Stimulated activated CD4-positive, alpha-beta T cell treated with anti-CD3 and anti-CD28 coated beads, Interleukin-15, amount 100 ng/mL, for 48 hours (primary cell): ENCODE results near the gene LYST.
"Not testable (repeated sequence)": the region's sequence is repeated elsewhere in the genome, so short reads cannot be mapped to it uniquely, and the experiment has no call there.

Experiments
- DNase-seq, 2 donors: peaks; one replicate each; pipeline ENCODE4 v3.0.0-alpha.2; 2020; ENCODE audit warnings: low read depth in 2 of 2

LYST gene, protein sequence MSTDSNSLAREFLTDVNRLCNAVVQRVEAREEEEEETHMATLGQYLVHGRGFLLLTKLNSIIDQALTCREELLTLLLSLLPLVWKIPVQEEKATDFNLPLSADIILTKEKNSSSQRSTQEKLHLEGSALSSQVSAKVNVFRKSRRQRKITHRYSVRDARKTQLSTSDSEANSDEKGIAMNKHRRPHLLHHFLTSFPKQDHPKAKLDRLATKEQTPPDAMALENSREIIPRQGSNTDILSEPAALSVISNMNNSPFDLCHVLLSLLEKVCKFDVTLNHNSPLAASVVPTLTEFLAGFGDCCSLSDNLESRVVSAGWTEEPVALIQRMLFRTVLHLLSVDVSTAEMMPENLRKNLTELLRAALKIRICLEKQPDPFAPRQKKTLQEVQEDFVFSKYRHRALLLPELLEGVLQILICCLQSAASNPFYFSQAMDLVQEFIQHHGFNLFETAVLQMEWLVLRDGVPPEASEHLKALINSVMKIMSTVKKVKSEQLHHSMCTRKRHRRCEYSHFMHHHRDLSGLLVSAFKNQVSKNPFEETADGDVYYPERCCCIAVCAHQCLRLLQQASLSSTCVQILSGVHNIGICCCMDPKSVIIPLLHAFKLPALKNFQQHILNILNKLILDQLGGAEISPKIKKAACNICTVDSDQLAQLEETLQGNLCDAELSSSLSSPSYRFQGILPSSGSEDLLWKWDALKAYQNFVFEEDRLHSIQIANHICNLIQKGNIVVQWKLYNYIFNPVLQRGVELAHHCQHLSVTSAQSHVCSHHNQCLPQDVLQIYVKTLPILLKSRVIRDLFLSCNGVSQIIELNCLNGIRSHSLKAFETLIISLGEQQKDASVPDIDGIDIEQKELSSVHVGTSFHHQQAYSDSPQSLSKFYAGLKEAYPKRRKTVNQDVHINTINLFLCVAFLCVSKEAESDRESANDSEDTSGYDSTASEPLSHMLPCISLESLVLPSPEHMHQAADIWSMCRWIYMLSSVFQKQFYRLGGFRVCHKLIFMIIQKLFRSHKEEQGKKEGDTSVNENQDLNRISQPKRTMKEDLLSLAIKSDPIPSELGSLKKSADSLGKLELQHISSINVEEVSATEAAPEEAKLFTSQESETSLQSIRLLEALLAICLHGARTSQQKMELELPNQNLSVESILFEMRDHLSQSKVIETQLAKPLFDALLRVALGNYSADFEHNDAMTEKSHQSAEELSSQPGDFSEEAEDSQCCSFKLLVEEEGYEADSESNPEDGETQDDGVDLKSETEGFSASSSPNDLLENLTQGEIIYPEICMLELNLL (N-terminal part only)

GRCh38 chr1:235866205-235866912 is at the start of gene LYST:
LYST (minus strand) TSS chr1:235866906; CDS start chr1:235830417, 36,489 bp downstream.
- peak in 1 of 2 donors; percentile 25 for DNase-seq

- DNase-seq, result not testable (repeated sequence)
Measured at GRCh38 chr1:235915489-235915888, 48.8 kb upstream of the LYST start.

- no peak for DNase-seq
Measured at GRCh38 chr1:235913311-235913710, 46.6 kb upstream of the LYST start.

DNA sequence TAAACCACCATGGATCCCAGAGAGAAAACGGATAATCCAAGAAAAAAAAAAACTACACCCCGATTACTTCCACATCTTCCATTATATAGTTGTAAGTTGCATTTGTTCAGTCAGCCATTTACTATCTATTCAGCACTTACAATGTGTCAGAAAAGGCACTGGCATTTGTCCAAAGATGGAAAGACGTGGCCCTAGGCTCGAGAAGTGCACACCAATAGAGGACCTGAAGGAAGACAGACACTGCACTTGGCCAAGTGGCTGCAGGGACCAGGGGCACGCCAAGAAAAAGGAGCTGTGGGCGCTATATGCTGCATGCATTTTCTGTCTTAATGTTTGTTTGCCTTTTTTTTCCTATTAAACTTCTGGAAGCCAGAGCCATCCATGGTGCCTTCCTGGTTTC is 45.2 kb upstream of the LYST start:
- DNase-seq, result no peak

GRCh38 chr1:235911300-235911662 is 44.6 kb upstream of the LYST start:
- DNase-seq, result no peak

DNA sequence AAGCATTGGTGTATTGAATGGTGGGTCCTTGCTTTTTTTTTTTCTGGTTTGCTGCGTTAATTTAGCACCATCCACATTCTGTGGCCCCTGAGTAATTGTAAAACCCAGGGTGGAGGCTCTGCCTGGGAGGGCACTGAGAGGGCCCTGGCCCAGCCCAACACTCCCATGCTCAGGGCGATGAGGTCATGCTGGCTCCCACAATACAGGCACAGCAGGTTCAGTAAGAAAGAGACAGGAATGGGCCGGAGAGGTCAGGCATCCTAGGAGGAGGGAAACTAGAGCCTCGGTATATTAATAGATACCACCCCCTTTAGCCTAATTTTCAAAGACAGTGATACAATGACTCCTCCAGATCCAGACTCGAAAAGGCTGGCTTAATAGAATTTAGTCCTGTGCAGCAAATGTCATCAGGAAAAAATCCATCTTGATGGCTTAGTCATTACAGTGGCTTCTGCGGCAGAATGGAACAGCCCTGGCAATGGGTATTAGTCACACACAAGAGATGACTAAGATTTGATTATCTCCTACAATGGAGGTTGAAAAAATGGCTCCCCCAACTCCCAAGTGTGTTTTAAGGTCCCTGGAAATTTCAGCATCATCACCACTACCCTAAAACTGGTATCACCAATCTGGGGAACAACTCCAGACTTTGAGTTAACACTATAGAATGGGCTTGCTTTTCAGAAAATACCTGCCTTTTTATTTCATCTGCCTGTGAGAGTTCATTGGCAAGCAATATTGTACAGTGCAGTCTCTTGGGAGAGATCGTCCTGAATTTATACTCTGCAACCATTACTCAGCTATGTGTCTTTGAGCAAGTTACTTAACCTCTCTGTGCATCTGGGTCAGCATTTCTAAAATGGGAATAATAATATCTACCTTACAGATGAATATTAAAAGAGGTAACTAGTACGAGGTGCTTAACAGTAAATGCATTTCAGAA is 43.9 kb upstream of the LYST start:
- DNase-seq, result peak; percentile 25 to 34

GRCh38 chr1:235908742-235909520 is 42.2 kb upstream of the LYST start:
- DNase-seq, result no peak

DNA sequence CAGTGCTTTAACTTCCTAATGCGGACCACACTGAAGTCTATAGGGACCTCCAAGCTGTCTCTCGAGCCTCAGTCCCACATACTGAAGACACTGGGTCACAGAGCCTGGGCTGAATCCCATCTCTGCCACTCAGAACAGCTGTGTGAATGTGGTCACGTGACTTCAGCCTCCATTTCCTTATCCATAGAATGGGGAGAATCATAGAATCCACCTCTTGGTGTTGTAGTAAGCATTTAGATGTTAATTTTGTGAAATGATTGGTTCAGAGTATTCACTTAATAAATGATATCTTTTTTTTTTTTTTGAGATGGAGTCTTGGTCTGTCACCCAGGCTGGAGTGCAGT is 41.2 kb upstream of the LYST start:
- no peak for DNase-seq

DNA sequence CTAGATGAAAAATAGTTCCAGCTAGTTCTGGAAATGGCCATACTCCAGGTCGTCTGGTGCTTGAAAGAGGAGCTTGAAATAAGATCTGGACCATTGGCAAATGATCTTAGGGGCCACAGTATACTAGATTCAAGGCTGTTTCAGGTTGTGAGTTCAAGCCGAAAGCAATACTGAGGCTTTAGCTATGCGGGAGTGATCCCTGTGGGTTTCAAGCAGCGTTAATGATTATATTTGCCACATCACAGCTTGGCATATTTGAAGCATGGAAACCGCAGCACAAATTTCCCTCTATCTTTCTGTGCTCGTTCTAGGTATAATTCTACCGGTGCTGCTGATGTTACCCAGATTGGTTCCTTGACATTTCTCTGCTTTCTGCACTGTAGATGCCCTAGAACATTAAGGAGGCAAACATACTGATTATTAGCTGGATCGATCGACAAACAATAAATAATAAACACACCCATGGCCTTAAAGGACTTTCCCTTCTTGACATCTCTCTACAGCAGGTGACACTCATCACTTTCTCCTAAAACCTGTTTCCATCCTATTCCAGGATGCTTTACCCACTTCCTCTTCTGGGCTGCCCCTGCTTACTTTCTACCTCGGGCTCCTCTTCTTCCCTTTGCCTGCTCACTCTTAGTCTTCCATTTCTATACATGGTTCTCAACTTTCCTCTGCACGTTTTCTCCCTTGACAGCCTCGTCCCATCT is 40.6 kb upstream of the LYST start:
- no peak for DNase-seq

DNA sequence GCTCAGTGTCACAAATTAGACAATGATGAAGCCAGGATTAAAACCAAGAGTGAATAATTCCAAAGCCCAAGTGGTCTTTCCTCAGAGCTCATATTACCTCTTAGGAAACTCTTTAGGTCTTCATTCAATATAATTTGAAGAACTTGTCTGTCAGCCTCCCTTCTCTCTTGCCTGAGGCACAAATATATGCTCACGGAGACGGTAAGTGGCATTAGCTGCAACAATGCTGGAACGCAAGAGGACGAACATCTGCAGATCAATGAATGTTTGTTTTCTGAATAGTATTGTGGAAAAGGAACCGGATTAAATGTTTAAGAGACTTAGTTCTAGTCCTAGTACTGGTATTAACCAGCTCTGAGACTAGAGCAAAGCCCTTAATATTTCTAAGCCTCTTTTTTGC is 39.7 kb upstream of the LYST start:
- no peak for DNase-seq

- not testable (repeated sequence) for DNase-seq
Measured at GRCh38 chr1:235903809-235904208, 37.1 kb upstream of the LYST start.

DNA sequence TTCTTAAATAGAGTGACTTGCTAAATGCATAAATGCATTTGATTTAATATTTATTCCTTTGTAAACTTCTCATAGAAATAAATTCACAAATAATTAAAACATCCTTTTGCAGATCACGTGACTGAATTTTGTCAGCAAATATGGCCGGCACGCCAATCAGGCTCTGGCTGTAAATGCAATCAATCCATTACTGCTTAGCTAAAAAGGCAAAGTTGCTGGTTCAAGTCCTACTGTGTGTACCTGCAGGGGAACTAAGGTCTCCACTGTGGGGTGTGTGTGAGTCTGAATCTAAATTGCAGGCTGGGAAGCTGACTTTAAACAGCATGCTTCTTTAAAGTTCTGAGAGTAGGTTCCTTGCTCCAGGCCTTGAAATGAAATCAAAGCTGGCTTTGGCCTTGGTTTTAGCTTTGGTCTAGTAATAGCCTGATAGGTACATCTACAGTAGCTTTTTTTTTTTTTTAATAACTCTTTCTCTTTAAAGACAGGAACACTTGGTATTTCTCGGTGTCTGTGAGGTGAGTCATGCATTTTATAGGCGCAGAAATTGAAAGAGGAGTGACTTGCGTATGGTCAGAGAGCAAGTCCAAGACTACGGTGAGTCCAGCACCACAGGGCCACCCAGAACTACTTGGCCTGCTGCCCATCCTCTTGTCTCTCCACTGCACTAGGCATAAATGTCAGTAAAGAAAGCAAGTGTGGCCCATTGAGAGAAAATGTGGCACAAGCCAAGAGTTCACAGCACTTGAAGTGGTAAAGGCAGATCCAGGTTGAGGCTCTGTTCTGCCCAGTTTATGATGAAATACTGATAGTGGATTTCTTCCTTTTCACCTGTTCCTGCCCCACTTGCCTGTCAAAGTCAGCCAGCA is 36.2 kb upstream of the LYST start:
- DNase-seq, result no peak

- DNase-seq, result no peak
Measured at GRCh38 chr1:235901461-235901860, 34.8 kb upstream of the LYST start.

DNA sequence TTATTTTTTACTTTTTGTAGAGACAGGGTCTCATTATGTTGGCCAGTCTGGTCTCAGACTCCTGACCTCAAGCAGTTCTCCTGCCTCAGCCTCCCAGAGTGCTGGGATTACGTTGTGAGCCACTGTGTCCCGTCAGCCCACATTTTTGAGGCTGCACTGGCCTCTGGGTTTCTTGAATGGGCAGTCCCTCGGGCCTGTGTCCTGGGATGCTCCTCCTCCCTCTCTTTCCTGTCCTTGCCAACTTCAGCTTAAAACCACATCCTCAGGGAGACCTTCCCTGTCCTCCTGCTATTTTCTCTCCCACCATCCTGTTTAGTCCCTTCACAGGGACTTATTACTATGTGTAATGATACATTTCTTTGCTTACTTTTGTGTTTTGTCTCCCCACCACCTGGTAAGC is 31.4 kb upstream of the LYST start:
- DNase-seq, result no peak

- DNase-seq, result no peak
Measured at GRCh38 chr1:235893840-235894239, 27.1 kb upstream of the LYST start.

- no peak for DNase-seq
Measured at GRCh38 chr1:235892734-235893413, 26.2 kb upstream of the LYST start.

DNA sequence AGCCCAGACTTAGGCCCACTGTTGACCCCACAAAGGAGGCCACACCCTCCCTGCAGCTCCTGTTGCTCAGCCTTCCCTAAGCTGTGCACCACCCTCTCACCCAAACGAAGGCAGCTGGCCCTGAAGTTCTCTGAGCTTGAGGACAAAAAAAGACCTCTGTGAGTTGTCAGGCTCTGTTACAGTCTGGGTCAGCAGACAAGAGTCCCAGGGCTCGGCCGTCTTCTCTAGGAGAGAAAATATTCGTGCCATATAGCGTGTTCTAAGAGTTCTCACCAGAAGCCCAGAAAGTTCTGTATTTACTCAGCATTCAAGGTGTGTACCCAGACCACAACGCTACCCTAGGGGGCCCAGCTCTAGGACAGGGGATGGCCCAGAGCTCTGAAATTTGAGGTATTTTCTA is 25.5 kb upstream of the LYST start:
- no peak for DNase-seq
